GDM1 (cell line): ENCODE results near the gene OLFML1.

Source experiments
- DNase-seq: peaks from one replicate; lab custom pipeline; 2025; lab: John Stamatoyannopoulos, UW

The OLFML1 gene

DNA sequence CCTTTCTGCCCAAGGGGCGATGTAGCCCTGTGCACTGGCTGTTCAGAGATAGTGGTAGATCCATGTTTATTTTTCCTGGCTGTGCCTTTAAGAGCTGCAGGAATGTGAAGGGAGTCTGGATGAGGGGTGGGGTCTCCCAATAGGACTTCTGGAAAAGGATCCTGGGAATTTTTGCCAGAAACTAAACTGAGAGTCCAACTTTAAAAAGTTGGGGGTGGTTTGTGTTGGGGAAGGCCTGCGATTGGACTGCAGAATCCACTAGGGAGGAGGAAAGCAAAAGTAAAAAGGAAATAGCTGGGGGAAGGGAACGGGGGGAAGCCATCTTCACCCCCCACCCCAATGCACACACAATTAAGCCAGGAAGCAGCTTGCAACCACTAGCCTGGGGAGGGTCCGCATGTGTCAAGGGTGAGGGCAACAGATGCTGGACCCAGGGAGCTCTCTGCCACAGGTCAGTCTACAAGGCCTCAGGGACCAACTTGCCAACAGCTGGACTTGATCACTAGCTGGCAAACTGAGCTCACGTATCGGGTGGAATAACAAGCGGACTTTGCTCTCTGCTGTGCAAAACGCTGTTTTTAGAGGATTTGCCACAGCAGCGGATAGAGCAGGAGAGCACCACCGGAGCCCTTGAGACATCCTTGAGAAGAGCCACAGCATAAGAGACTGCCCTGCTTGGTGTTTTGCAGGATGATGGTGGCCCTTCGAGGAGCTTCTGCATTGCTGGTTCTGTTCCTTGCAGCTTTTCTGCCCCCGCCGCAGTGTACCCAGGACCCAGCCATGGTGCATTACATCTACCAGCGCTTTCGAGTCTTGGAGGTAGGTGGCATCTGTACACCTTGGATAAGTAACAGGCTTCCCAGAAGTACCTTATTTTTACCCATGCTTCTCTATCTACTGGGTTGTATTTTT is at the start of gene OLFML1:
OLFML1 (plus strand) TSS at position 321 of the 912 bp plus-strand sequence; CDS start at position 691, 370 bp downstream.
- DNase-seq = no peak

- DNase-seq = no peak
Measured at GRCh38 chr11:7436146-7436545, 49.2 kb upstream of the OLFML1 start.

- peak; percentile 14 for DNase-seq
Measured at GRCh38 chr11:7436657-7437056, 48.6 kb upstream of the OLFML1 start.

- no peak for DNase-seq
Measured at GRCh38 chr11:7437696-7438095, 47.6 kb upstream of the OLFML1 start.

DNA sequence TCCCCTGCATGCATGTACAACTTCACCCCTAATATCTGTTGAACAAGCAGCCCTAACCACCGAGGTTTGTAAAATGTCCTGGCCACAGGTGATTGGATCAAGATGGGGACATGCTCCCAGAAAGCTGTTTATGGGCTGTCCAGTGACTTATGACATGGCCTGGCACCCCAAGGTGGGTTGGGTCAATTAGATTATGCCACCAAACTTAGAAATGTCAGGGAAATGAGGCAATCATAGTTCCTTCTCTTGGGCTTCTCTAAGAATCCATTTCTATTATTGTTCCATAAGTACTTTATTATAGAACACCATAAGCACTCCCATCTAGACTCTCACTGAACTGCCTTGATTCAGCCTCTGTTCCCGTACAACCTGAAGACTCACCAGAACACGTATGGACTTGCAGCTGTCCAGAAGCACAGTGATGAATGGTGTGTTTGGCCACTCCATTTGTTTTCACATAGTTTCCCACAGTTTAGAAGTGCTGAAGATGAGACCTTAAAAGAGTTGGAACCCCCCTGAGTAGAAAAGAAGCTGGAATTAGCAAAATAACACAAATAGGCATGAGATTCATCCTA is 45.5 kb upstream of the OLFML1 start:
- DNase-seq = no peak

DNA sequence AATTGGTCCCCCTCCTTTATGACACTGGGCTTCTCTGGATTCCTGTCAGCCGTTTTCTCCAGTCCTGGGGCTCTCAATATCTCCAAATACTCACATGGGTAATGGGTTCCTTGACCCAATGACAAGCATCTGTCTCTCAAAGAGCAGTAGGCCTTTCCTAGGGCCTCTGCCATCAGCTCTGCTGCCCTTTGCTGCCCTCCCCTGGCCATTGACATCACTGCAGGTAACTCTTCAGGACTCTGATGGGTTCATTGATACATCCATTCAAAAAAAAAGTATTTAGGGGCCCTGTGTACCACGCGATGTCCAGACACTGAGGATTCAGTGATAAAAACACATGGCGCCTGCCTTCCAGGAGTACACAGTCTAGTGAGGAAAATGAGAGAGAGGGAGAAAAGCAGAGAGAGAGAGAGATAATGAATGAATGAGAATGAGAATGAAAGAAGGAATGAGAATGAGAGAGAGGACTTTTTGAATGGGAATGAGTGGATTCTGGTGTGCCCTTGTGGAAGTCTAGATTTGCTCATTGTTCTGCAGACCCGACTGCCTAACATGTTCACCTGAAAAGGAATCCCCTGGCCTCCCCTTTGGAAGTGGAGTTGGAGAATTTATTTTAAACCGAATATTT is 42.6 kb upstream of the OLFML1 start:
- DNase-seq = peak; percentile 13

DNA sequence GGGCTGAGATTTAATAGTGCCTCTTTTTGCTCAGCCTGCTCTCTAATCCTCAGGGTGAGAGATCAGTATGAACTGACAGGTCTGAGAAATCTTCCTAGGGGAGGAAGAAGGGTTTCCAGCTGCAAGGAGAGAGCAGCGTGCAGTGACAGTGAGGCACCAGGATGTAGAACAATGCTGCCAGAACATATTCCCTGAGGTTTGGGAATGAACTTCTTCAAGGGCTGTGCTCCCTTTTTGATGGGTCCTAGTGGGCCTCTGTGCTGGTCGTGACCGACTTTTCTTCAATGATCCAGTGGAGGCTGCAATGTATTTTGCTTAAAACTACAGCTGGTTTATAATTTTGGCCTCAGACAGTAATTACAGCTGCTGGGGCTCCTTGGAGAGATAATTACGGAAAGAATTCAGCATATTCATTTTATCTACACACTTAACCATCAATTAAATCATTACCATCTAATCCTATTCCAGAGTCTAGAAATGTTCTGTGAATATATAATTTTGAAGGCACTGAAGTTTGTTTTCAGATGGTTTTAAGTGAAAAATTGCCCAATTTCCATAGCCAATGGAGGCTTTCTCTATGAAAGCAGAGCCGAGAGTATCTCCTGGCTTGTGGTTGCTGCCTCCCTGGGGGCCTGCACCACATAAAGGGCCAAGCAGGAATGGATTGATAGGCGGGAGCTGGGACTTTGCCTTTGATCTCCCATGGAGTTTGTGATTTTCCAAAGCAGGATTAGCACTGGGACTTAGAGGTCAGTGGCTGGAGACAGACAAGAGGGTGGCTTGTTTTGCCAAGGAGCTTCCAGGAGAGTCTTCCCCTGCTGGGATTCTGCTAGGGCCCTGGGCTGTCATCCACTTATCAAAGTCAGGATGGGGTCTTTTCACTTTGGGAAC is 41.0 kb upstream of the OLFML1 start:
- no peak for DNase-seq

DNA sequence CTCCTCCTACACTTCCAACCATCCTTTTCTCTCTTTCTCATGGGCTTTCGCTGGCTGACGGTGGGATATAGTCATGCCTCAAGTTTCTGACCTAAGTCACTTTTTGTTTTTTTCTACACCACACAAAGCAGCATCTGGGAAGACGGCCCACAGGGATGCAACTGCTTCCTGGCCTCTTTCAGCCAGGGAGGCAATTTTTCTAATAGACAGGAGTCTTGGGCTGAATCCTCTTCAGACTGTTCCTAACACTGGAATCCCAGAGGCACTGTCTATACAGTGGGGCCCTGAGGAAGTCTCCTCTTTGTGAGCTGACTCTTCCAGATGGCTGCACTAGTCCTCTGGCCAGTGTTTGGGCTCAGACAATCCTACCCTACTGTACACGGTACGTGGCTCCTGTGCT is 39.7 kb upstream of the OLFML1 start:
- DNase-seq = no peak

DNA sequence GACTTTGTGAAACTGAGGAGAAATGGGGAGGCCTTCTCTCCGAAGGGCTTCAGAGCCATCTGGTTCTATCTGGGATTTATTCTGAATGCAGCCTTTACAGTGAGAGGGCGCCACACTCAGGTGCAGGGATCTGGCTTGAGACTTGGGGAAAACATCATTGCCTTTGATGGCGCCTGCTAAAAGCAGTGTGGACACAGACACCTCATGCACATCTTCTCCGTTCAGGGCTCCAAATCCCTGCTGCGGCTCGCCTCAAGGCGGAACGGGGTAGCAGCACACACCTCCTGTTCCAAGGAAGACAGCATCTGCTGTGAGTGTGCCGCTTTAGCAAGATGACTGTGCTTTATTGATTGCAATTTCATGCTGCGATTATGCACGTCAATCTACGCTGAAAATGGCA is 37.1 kb upstream of the OLFML1 start:
- no peak for DNase-seq

DNA sequence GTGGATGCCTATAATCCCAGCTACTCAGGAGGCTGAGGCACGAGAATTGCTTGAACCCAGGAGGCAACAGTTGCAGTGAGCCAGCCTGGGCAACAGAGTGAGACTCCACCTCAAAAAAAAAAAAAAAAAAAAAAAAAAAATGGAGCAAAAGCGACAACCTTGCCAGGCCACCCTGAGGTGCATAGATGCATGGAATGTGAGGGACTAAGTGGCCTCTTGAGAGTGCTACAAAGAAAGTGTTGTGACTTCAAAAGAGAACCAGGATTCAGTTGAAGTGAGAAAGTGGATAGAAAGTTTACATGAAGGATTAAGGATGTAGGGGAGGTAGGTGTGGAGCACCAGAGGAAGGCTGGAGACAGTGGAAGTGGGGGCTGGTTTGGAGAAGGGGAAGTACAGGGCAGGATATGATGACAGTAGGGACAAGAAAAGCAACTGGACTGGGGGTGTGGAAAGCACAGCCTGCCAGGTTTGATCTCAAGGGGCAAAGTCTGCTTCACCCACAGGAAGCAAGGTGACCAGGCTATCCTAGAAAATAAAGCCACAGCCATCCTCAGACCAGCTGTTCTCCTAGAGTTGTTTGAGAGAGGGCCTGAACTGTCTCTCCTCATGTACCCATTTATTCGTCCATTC is 36.0 kb upstream of the OLFML1 start:
- DNase-seq = no peak

GRCh38 chr11:7449841-7450214 is 35.5 kb upstream of the OLFML1 start:
- no peak for DNase-seq

GRCh38 chr11:7450836-7451235 is 34.5 kb upstream of the OLFML1 start:
- no peak for DNase-seq

GRCh38 chr11:7451520-7451919 is 33.8 kb upstream of the OLFML1 start:
- DNase-seq = no peak

DNA sequence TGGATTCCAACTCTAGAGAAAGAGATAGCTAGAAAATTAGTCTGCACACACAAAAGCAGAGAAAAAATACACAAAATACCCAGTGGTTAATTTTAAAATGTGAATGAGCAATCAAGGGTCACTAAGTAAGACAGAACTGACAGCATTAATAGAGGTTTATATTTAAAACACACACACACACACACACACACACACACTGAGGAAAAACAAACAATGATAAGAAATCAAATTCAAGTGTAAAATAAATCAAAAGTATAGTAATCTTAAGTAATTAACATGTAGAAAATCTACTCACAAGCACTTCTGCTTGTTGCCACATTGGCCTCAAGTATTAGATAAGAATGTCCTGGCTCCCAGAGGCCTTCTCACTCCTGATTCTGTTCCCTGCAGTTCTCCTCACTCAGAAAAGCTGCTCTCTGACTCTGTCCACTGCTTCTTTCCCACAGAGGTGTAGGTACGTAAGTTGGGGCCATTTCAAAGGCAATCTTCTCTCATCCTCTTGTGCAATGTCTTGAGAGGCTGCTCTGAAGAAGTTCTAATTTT is 33.3 kb upstream of the OLFML1 start:
- DNase-seq = no peak

- no peak for DNase-seq
Measured at GRCh38 chr11:7454854-7455253, 30.5 kb upstream of the OLFML1 start.

DNA sequence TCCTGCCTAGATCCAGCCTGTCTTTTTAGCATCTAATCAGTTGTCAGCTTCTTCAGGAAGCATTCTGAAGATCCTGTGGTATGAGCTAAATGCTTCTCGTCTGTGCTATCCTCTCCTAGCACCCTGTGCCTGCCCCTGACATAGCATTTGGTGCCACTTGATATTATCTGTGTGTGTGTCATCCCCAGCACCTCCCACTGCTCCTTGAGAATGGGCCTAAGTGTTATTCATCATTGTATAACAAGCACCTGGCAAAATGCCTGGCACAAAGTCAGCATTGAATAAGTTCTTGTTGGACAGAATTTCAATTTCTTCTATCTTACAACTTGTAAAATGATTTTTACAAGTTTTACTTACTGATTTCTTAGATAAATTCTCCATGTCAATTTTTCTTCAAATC is 28.1 kb upstream of the OLFML1 start:
- no peak for DNase-seq

- DNase-seq = no peak
Measured at GRCh38 chr11:7462706-7463105, 22.6 kb upstream of the OLFML1 start.

DNA sequence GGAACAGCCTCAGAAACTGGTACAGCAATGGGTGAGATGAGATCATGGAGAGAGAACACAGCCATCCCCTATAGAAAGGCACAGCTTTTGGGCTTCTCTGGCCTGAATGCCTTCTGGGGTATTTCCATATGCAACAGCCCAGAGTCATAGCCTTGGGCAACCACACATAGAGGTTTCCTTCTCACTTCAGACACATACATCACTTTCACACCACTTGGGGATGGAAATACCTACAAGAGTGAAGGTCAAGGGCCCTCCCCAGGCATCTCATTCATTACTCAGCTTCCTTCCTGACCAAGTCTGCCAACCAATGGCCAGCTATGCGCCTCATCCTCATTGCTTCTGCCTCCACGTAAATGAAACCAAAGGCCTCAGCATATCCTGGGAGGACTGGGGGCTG is 17.7 kb upstream of the OLFML1 start:
- DNase-seq = no peak

DNA sequence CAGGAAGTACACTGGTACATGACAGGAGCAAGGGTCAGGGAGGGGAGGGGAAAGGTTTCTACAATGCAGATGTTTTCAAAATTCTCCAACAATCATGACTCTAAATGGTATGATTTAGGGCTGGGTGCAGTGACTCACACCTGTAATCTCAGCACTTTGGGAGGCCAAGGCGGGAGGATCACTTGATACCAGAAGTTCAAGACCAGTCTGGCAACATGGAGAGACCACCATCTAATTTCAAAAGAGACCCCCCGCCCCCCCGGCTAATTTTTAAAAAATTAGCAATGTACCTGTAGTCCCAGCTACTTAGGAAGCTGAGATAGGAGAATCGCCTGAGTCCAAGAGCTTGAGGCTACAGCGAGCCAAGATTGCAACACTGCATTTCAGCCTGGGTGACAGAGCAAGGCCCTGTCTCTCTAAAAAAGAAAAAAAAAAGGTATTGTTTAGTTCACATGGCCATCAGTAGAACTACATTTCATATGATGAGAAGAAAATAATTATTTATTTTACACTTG is 15.9 kb upstream of the OLFML1 start:
- DNase-seq = no peak

DNA sequence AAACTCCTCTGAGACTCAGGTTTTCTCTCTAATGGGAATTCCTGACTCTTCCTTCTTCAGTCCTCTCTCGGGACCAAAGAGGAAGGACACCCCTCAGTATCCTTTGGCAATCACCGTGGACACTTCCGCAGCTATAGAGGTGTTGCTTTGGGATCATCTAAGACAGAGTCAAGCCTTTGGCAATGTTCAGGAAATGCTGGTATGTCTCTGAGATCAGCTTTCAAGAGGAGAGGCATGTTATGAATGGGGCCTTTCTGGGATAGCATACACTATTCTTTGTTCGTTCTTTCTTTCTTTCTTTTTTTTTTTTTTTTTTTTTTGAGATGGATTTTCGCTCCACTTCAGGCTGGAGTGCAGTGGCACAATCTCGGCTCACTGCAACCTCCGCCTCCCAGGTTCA is 14.2 kb upstream of the OLFML1 start:
- DNase-seq = no peak

GRCh38 chr11:7473717-7474116 is 11.6 kb upstream of the OLFML1 start:
- DNase-seq = no peak
